AG10803 (cell line): Measurements from ENCODE around the gene VSIG10L.

Source experiments
- DNase-seq: peaks from one replicate; pipeline ENCODE4 v3.0.0; 2010; ENCODE audit warnings: low read depth
- H3K4me3 ChIP-seq: 2 replicates; pipeline ENCODE4 v1.5.1; 2011; ENCODE audit warnings: mild to moderate bottlenecking, low read length, control low read depth
- CTCF ChIP-seq: conservative IDR thresholded peaks from 2 replicates; pipeline ENCODE4 v1.5.1; 2011; ENCODE audit warnings: mild to moderate bottlenecking, low read length, control low read depth, inconsistent platforms

The VSIG10L gene

GRCh38 chr19:51341976-51342580 is at the start of gene VSIG10L:
Gene VSIG10L, minus strand, starts transcription at chr19:51342139. Its CDS starts 15 bp downstream, at chr19:51342124.
- H3K4me3 ChIP-seq = no peak within 1 kb of the TSS
- no peak for DNase-seq
- no peak for TF ChIP-seq CTCF

GRCh38 chr19:51391073-51391611 is 49.2 kb upstream of the VSIG10L start:
- no peak for DNase-seq
- no peak for TF ChIP-seq CTCF
- H3K4me3 ChIP-seq = no peak overlapping the region

GRCh38 chr19:51389143-51389542 is 47.2 kb upstream of the VSIG10L start:
- no peak overlapping the region for H3K4me3 ChIP-seq
- TF ChIP-seq CTCF = no peak
- no peak for DNase-seq

GRCh38 chr19:51387924-51388389 is 46.0 kb upstream of the VSIG10L start, which contains the start of gene LIM2:
Gene LIM2, minus strand, starts transcription at chr19:51387974. Its CDS starts 531 bp downstream, at chr19:51387443.
- no peak within 1 kb of the TSS for H3K4me3 ChIP-seq
- no peak for DNase-seq
- TF ChIP-seq CTCF = no peak

GRCh38 chr19:51386882-51387520 is 45.1 kb upstream of the VSIG10L start:
- no peak for TF ChIP-seq CTCF
- H3K4me3 ChIP-seq = no peak overlapping the region
- DNase-seq = no peak

GRCh38 chr19:51382004-51382403 is 40.1 kb upstream of the VSIG10L start:
- TF ChIP-seq CTCF = no peak
- H3K4me3 ChIP-seq = no peak overlapping the region
- DNase-seq = no peak

GRCh38 chr19:51380379-51380778 is 38.4 kb upstream of the VSIG10L start:
- TF ChIP-seq CTCF = no peak
- no peak overlapping the region for H3K4me3 ChIP-seq
- DNase-seq = no peak
